Measurements from ENCODE around the gene FAM131B.

The FAM131B gene

DNA sequence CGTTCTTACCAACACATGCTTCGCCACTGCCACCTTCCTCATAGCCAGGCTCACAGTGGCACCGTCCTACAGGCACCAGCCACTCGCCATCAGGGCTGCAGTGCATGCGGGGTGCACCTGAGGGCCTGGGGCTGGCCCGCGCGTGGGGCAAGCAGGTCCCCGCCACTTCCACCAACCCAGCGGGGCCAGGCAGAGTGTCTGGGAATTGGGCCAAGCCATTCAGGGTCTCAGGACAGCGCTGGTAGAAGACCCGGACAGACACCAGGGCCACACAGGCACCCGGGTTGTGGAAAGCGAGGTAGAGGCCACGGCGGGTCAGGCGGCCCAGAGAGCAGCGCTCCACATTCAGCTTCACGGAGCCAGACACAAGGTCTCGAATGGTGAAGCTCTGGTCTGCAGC is 37.1 kb upstream of the FAM131B start:
- Histone ChIP-seq H3K9me3 (ENCODE audit: control insufficient read depth, insufficient read depth, low read length) (no peaks in the 10 kb centered on the region), H3K27me3 (ENCODE audit: control insufficient read depth, insufficient read depth, low read length) (no peaks in the 10 kb centered on the region), H3K36me3 (ENCODE audit: control insufficient read depth, insufficient read depth, low read length) (peaks cover 66% of the 10 kb centered on the region), H3K4me3 (ENCODE audit: low read depth, low read length) (no peak overlapping the region), H3K9ac (ENCODE audit: low read depth, low read length) (no peak overlapping the region), H3K4me1 (ENCODE audit: control insufficient read depth, insufficient read depth, low read length) (no peaks in the 10 kb centered on the region)

DNA sequence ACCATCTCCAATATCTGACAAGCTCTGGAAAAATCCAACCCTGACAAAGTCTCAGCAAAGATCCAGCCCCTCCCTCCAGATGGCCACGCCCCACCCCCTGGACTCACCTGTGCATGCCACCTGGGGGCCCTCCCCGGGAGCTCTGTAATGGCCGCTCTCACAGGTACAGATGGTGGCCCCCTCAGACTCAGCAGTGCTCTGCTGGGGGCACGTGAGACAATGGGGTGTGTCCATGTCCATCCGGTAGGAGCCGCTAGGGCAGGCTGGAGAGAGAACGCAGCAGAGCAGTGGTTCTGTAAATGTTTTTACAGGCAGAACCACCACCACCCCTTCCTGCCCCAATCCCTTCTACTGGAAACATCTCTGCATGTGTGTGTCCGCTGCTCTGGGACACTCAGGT is 36.6 kb upstream of the FAM131B start:
- Histone ChIP-seq H3K9me3 (ENCODE audit: control insufficient read depth, insufficient read depth, low read length) (no peaks in the 10 kb centered on the region), H3K36me3 (ENCODE audit: control insufficient read depth, insufficient read depth, low read length) (peaks cover 68% of the 10 kb centered on the region), H3K27me3 (ENCODE audit: control insufficient read depth, insufficient read depth, low read length) (no peaks in the 10 kb centered on the region), H3K4me3 (ENCODE audit: low read depth, low read length) (no peak overlapping the region), H3K4me1 (ENCODE audit: control insufficient read depth, insufficient read depth, low read length) (no peaks in the 10 kb centered on the region), H3K9ac (ENCODE audit: low read depth, low read length) (no peak overlapping the region)

GRCh38 chr7:143398616-143399015 is 36.1 kb upstream of the FAM131B start:
- H3K27me3 ChIP-seq (ENCODE audit: control insufficient read depth, insufficient read depth, low read length) = no peaks in the 10 kb centered on the region
- no peak overlapping the region for H3K4me3 ChIP-seq (ENCODE audit: low read depth, low read length)
- H3K4me1 ChIP-seq (ENCODE audit: control insufficient read depth, insufficient read depth, low read length) = no peaks in the 10 kb centered on the region
- peaks cover 74% of the 10 kb centered on the region for H3K36me3 ChIP-seq (ENCODE audit: control insufficient read depth, insufficient read depth, low read length)
- no peaks in the 10 kb centered on the region for H3K9me3 ChIP-seq (ENCODE audit: control insufficient read depth, insufficient read depth, low read length)
- no peak overlapping the region for H3K9ac ChIP-seq (ENCODE audit: low read depth, low read length)

GRCh38 chr7:143397710-143398530 is 35.4 kb upstream of the FAM131B start:
- Histone ChIP-seq H3K4me1 (ENCODE audit: control insufficient read depth, insufficient read depth, low read length) (no peaks in the 10 kb centered on the region), H3K27me3 (ENCODE audit: control insufficient read depth, insufficient read depth, low read length) (no peaks in the 10 kb centered on the region), H3K4me3 (ENCODE audit: low read depth, low read length) (no peak overlapping the region), H3K36me3 (ENCODE audit: control insufficient read depth, insufficient read depth, low read length) (peaks cover 80% of the 10 kb centered on the region), H3K9me3 (ENCODE audit: control insufficient read depth, insufficient read depth, low read length) (no peaks in the 10 kb centered on the region), H3K9ac (ENCODE audit: low read depth, low read length) (no peak overlapping the region)

DNA sequence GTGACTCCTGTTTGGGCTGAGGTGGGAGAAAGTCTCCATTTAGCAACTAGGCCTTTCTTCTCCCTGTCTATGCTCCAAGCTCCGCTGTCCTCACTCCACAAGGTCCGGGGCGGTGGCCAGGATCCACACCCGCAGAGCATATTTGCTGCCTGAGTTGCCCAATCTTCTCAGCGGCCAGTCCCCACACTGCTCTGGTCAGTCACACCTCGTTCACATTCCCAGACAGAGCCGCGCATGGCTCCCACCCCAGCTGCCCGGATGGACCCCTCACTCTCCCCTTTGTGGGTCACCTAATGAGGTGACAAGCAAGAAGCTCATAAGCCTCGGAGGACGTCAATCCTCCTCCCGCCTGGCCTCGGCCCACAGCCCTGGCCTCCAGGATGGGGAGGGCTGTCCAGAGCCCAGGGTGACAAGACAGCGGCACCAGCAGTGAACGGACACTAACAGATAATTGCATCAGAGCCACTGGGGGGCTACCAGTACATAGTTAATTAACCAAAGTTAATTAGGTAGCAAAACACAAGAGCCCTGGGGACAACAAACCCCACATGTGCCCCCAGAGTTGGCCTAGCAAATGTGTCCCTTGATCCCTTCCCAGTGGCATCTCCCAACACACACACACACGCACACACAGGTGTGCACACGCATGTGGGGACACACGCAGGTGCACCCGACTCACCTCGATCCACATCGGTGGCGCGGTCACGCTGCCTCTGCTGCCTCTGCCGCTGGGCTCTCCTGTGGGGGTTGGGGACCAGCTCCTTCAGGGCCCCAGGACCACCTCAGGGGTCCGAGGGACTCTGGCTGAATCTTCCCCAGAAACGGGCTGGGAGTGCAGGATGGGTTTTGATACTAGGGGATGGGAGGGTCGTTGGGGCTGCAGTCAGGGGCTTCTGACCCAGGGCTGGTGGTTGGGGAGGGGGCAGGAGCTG is 34.4 kb upstream of the FAM131B start:
- Histone ChIP-seq H3K27me3 (ENCODE audit: control insufficient read depth, insufficient read depth, low read length) (no peaks in the 10 kb centered on the region), H3K4me3 (ENCODE audit: low read depth, low read length) (no peak overlapping the region), H3K4me1 (ENCODE audit: control insufficient read depth, insufficient read depth, low read length) (no peaks in the 10 kb centered on the region), H3K36me3 (ENCODE audit: control insufficient read depth, insufficient read depth, low read length) (peaks cover 87% of the 10 kb centered on the region), H3K9ac (ENCODE audit: low read depth, low read length) (no peak overlapping the region), H3K9me3 (ENCODE audit: control insufficient read depth, insufficient read depth, low read length) (no peaks in the 10 kb centered on the region)

- no peaks in the 10 kb centered on the region for H3K4me1 ChIP-seq (ENCODE audit: control insufficient read depth, insufficient read depth, low read length)
- no peaks in the 10 kb centered on the region for H3K9me3 ChIP-seq (ENCODE audit: control insufficient read depth, insufficient read depth, low read length)
- no peak overlapping the region for H3K4me3 ChIP-seq (ENCODE audit: low read depth, low read length)
- H3K9ac ChIP-seq (ENCODE audit: low read depth, low read length) = no peak overlapping the region
- H3K36me3 ChIP-seq (ENCODE audit: control insufficient read depth, insufficient read depth, low read length) = peaks cover 91% of the 10 kb centered on the region
- H3K27me3 ChIP-seq (ENCODE audit: control insufficient read depth, insufficient read depth, low read length) = no peaks in the 10 kb centered on the region
Measured at GRCh38 chr7:143396182-143396581, 33.7 kb upstream of the FAM131B start.

- H3K4me1 ChIP-seq (ENCODE audit: control insufficient read depth, insufficient read depth, low read length) = no peaks in the 10 kb centered on the region
- H3K36me3 ChIP-seq (ENCODE audit: control insufficient read depth, insufficient read depth, low read length) = peaks cover 91% of the 10 kb centered on the region
- H3K27me3 ChIP-seq (ENCODE audit: control insufficient read depth, insufficient read depth, low read length) = no peaks in the 10 kb centered on the region
- H3K9ac ChIP-seq (ENCODE audit: low read depth, low read length) = no peak overlapping the region
- no peak overlapping the region for H3K4me3 ChIP-seq (ENCODE audit: low read depth, low read length)
- no peaks in the 10 kb centered on the region for H3K9me3 ChIP-seq (ENCODE audit: control insufficient read depth, insufficient read depth, low read length)
Measured at GRCh38 chr7:143395187-143396149, 33.0 kb upstream of the FAM131B start.

GRCh38 chr7:143394777-143395176 is 32.3 kb upstream of the FAM131B start:
- Histone ChIP-seq H3K4me3 (ENCODE audit: low read depth, low read length) (no peak overlapping the region), H3K27me3 (ENCODE audit: control insufficient read depth, insufficient read depth, low read length) (no peaks in the 10 kb centered on the region), H3K9me3 (ENCODE audit: control insufficient read depth, insufficient read depth, low read length) (no peaks in the 10 kb centered on the region), H3K36me3 (ENCODE audit: control insufficient read depth, insufficient read depth, low read length) (peaks cover 92% of the 10 kb centered on the region), H3K9ac (ENCODE audit: low read depth, low read length) (no peak overlapping the region), H3K4me1 (ENCODE audit: control insufficient read depth, insufficient read depth, low read length) (no peaks in the 10 kb centered on the region)

DNA sequence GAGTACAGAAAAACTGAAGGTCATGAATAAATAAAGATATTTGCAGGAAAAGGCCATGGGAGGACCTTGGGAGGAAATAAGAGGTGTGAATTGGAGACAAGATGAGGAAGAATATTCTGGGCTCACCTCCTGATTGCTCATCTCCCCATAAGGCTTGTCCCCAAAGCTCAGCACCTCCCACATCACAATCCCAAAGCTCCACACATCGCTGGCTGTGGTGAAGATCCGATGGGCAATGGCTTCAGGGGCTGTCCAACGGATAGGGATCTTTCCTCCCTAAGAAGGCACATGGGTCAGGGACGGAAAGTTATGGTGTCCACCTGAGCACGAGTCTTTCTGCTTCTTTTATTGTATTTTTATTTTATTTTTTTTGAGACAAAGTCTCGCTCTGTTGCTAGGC is 31.6 kb upstream of the FAM131B start:
- H3K4me1 ChIP-seq (ENCODE audit: control insufficient read depth, insufficient read depth, low read length) = no peaks in the 10 kb centered on the region
- no peaks in the 10 kb centered on the region for H3K27me3 ChIP-seq (ENCODE audit: control insufficient read depth, insufficient read depth, low read length)
- H3K4me3 ChIP-seq (ENCODE audit: low read depth, low read length) = no peak overlapping the region
- H3K9ac ChIP-seq (ENCODE audit: low read depth, low read length) = no peak overlapping the region
- H3K9me3 ChIP-seq (ENCODE audit: control insufficient read depth, insufficient read depth, low read length) = no peaks in the 10 kb centered on the region
- H3K36me3 ChIP-seq (ENCODE audit: control insufficient read depth, insufficient read depth, low read length) = peaks cover 92% of the 10 kb centered on the region

DNA sequence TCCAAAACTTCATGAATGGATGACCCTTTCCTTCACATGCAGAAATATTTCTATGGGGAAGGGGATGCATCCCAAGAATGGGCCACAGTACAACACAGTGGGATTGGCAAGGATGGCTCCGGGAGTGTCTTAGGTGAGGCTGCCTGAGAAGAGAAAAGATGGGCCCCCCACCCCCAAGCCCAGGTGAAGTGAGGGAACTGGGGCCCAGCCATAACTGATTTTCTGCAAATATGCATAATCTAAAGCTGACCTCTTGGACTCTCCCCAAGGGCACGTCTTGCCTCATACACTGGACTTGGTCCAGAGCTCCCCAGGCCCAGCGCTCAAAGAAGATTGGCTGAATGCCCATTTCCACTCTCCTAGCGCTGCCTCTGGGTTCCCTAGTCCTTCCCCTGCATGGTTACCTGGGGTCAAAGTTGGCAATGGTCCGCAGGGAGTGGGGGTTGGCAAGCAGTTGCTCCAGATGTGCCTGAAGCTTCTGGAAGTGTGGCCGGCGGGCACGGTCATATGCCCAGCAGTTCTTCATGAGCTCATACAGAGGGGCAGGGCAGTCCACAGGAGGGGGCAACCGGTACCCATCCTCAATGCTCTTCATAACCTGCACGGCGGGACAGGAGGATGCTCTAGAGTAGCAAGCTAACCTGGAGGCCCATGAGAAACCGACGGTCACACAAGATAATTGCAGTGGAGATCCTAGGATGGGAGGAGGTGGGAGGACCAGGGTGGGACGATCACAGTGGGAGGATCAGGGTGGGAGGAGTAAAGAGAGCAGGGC is 30.9 kb upstream of the FAM131B start:
- Histone ChIP-seq H3K4me1 (ENCODE audit: control insufficient read depth, insufficient read depth, low read length) (no peaks in the 10 kb centered on the region), H3K36me3 (ENCODE audit: control insufficient read depth, insufficient read depth, low read length) (peaks cover 93% of the 10 kb centered on the region), H3K4me3 (ENCODE audit: low read depth, low read length) (no peak overlapping the region), H3K27me3 (ENCODE audit: control insufficient read depth, insufficient read depth, low read length) (no peaks in the 10 kb centered on the region), H3K9ac (ENCODE audit: low read depth, low read length) (no peak overlapping the region), H3K9me3 (ENCODE audit: control insufficient read depth, insufficient read depth, low read length) (no peaks in the 10 kb centered on the region)
